Nephron (organoid): Measurements from ENCODE around the gene CUX1.

Source experiments
- H3K27ac Mint-ChIP-seq, 3 experiments: 2 replicates each; pipeline ENCODE4 v1.8.0; 2020; ENCODE audit warnings: mixed read lengths in 3 of 3, mild to moderate bottlenecking in 2 of 3, moderate library complexity in 1 of 3
- H3K27me3 Mint-ChIP-seq: 2 replicates; pipeline ENCODE4 v1.8.0; 2021; ENCODE audit warnings: low read depth, mild to moderate bottlenecking, moderate library complexity, mixed read lengths
- H3K36me3 Mint-ChIP-seq: 2 replicates; pipeline ENCODE4 v1.8.0; 2020; ENCODE audit warnings: low read depth, mixed read lengths
- H3K4me1 Mint-ChIP-seq: 2 replicates; pipeline ENCODE4 v1.8.0; 2020; ENCODE audit warnings: mixed read lengths
- H3K4me3 Mint-ChIP-seq, 3 experiments: 2 replicates each; pipeline ENCODE4 v1.8.0; 2020; ENCODE audit warnings: mild to moderate bottlenecking in 3 of 3, mixed read lengths in 3 of 3, moderate library complexity in 2 of 3
- H3K9me3 Mint-ChIP-seq: 2 replicates; pipeline ENCODE4 v1.8.0; 2020; ENCODE audit warnings: mixed read lengths
- TF ChIP-seq, protein P1 (sequence below), 3 experiments: fragments of 200-600 bp; sonication (generic); IDR thresholded peaks; one replicate each; pipeline ENCODE4 v1.5.0; 2021; ENCODE audit warnings: antibody characterized with exemption in 3 of 3; ENCODE audit not compliant: unreplicated experiment in 3 of 3

CUX1 gene

DNA sequence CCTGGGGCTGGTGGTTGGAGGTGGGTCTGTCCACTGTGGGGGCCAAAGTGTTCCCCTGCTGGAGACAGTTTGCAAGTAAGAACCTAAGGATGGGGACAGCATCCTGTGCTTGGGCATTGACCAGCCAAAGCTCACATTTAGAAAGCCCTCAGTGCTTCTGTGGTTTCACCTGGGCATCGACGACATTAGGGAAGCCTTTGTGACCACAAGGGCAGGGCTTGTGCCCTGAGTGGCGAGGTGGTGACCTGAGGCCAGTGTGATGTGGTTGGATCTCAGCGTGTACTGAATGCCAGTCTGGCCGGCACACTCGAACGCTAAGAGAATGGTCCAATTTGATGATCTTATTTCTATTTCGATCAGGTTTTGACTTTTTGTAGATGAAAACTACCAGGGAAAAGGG is 437.1 kb downstream of the CUX1 start:
- TF ChIP-seq, protein P1, sequence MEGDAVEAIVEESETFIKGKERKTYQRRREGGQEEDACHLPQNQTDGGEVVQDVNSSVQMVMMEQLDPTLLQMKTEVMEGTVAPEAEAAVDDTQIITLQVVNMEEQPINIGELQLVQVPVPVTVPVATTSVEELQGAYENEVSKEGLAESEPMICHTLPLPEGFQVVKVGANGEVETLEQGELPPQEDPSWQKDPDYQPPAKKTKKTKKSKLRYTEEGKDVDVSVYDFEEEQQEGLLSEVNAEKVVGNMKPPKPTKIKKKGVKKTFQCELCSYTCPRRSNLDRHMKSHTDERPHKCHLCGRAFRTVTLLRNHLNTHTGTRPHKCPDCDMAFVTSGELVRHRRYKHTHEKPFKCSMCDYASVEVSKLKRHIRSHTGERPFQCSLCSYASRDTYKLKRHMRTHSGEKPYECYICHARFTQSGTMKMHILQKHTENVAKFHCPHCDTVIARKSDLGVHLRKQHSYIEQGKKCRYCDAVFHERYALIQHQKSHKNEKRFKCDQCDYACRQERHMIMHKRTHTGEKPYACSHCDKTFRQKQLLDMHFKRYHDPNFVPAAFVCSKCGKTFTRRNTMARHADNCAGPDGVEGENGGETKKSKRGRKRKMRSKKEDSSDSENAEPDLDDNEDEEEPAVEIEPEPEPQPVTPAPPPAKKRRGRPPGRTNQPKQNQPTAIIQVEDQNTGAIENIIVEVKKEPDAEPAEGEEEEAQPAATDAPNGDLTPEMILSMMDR (IDR thresholded peaks at IDR 0.05; ENCODE audit: unreplicated experiment in 3 of 3): no peak
- Mint-ChIP-seq H3K27ac (peak overlapping the region in 2 of 3 experiments; percentile 76 to 94), H3K27me3 (no peaks in the 10 kb centered on the region)

DNA sequence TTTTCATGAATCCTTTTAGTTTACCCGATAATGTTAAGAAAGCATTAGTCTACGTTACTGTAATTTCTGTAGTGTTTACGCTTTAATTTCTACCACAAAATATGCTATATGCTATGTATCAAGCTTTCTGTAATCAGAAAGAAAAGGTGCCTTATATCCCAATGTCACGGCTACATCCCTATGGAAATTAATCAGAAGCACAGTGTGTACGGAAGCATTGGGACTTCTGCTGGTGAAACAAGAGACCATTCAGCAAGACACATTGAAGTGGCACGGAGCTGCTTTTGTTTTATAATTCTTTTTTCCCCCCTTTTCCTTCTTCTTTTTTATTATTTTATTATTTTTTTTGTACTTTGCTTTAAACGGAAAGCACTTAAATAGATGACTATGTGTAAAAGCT is 438.1 kb downstream of the CUX1 start:
- peaks cover 22% of the 10 kb centered on the region for H3K36me3 Mint-ChIP-seq
- peak overlapping the region in 2 of 3 experiments; percentile 29 to 60 for H3K27ac Mint-ChIP-seq
- H3K4me3 Mint-ChIP-seq: peak overlapping the region in 1 of 3 experiments; percentile 46
- H3K27me3 Mint-ChIP-seq: no peaks in the 10 kb centered on the region
- TF ChIP-seq, protein P1 (IDR thresholded peaks at IDR 0.05; ENCODE audit: unreplicated experiment in 3 of 3): no peak
- peaks cover 45% of the 10 kb centered on the region for H3K4me1 Mint-ChIP-seq
- H3K9me3 Mint-ChIP-seq: no peaks in the 10 kb centered on the region

More for the DNA sequence above, 437.1 kb downstream of the CUX1 start:
- no peaks in the 10 kb centered on the region for H3K9me3 Mint-ChIP-seq
- H3K4me1 Mint-ChIP-seq: peaks cover 49% of the 10 kb centered on the region
- no peak overlapping the region for H3K4me3 Mint-ChIP-seq
- peaks cover 31% of the 10 kb centered on the region for H3K36me3 Mint-ChIP-seq

DNA sequence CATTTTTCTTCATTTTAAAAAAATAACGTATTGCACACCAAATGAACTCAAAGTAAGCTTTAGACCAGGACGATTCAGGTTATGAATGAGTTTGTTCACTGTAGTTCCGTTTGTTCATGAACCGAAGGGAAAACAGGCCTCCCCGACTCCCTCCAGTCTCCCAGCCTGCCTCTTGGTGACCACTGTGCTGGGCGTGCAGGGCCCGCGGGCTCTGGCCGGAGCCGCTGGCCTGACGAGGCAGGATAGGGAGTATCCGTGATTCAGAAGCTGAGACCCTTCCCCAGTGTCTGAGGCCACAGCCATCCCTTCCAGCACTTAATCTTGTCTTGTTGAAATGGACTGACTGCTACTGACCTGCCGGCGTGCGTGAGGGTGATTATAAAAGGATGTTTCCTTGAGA is 438.5 kb downstream of the CUX1 start:
- Mint-ChIP-seq H3K4me3 (no peak overlapping the region), H3K36me3 (peaks cover 19% of the 10 kb centered on the region), H3K27ac (no peak overlapping the region), H3K27me3 (no peaks in the 10 kb centered on the region), H3K9me3 (no peaks in the 10 kb centered on the region), H3K4me1 (peaks cover 46% of the 10 kb centered on the region)
- TF ChIP-seq, protein P1 (IDR thresholded peaks at IDR 0.05; ENCODE audit: unreplicated experiment in 3 of 3): no peak

DNA sequence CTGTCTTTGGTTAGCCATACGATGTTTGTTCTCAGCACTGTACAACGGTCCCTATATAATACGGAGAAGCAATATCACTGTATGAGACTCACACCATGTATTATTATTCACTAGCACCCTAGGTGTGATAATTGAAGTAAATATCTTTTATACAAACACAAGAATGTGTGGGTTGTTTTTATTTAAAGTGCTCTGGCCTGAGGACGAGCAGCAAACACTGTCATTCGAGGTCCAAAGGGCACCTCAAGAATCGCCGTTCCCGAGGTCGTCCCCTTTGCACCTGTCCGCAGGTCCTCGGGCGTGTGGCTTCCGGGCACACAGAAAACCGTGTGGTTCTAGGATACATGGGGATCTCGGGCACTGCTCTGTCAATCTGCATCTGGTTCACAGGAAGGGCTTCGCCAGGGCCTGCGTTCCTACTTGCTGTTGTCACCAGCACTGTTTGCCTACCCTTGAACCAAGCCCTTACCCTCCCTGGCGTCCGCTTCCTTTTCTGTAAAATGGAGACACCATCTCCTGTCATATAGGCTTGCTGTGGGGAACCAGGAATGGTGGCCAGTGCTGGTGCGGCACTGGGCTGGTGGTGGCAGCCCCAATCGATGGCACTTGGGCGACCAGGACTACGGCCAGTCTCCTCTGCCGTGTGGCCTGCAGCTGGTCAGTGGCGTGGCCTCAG is 440.8 kb downstream of the CUX1 start:
- H3K27me3 Mint-ChIP-seq: no peaks in the 10 kb centered on the region
- TF ChIP-seq, protein P1 (IDR thresholded peaks at IDR 0.05; ENCODE audit: unreplicated experiment in 3 of 3): no peak
- no peaks in the 10 kb centered on the region for H3K9me3 Mint-ChIP-seq
- H3K4me1 Mint-ChIP-seq: peaks cover 33% of the 10 kb centered on the region
- H3K4me3 Mint-ChIP-seq: no peak overlapping the region
- peaks cover 14% of the 10 kb centered on the region for H3K36me3 Mint-ChIP-seq
- H3K27ac Mint-ChIP-seq: no peak overlapping the region

DNA sequence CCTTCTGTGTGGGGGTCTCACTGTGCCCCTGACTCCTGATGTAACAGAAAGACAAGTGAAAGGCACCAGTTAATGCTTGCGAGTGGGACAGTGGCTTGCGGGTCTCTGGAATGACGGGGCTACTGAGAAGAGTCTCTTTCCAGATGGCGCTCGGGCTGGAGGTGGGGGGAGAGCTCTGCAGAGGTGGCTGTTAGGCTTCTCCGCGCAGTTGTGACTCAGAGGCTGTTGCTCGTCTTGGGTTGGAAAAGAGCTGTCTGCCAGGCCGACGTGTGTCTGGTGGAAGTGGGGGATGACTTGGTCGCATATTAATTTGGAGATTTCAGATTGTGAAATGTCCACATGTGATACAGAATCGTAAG is 441.3 kb downstream of the CUX1 start:
- Mint-ChIP-seq H3K27me3 (no peaks in the 10 kb centered on the region), H3K36me3 (peaks cover 10% of the 10 kb centered on the region), H3K4me3 (no peak overlapping the region), H3K27ac (no peak overlapping the region), H3K9me3 (no peaks in the 10 kb centered on the region), H3K4me1 (peaks cover 28% of the 10 kb centered on the region)
- TF ChIP-seq, protein P1 (IDR thresholded peaks at IDR 0.05; ENCODE audit: unreplicated experiment in 3 of 3): no peak

DNA sequence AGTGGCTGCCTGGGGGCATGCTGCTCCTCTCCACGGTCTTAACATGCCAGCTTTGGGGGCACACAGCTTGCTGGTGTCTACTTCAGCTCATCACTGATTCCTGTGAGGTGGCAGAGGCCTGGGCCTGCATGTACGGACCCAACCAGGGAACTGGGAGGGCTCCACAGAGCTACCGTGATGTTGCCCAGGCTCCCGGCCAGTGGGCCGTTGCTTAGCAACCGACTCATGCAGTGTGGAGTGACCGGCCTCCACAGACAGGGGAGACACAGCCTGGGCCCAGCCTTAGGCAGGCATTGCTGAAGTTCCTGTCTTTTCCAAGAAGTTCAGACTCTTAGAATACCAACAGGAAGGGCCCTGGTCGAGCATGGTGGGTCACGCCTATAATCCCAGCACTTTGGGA is 443.4 kb downstream of the CUX1 start:
- peaks cover 25% of the 10 kb centered on the region for H3K4me1 Mint-ChIP-seq
- peaks cover 5% of the 10 kb centered on the region for H3K36me3 Mint-ChIP-seq
- H3K4me3 Mint-ChIP-seq: no peak overlapping the region
- TF ChIP-seq, protein P1 (IDR thresholded peaks at IDR 0.05; ENCODE audit: unreplicated experiment in 3 of 3): no peak
- no peak overlapping the region for H3K27ac Mint-ChIP-seq
- no peaks in the 10 kb centered on the region for H3K27me3 Mint-ChIP-seq
- no peaks in the 10 kb centered on the region for H3K9me3 Mint-ChIP-seq
